ENCODE measurements around the gene EPM2AIP1.
"Not testable (repeated sequence)": the region's sequence is repeated elsewhere in the genome, so short reads cannot be mapped to it uniquely, and the experiment has no call there.

Gene EPM2AIP1

GRCh38 chr3:36991923-36992805 is 767 bp downstream of the EPM2AIP1 start:
- no peak for DNase-seq

GRCh38 chr3:36991147-36991546 is 1.8 kb downstream of the EPM2AIP1 start:
- DNase-seq = no peak

- no peak for DNase-seq
Observed at GRCh38 chr3:36989568-36989967, 3.4 kb downstream of the EPM2AIP1 start.

- no peak for DNase-seq
Observed at GRCh38 chr3:36989005-36989404, 3.9 kb downstream of the EPM2AIP1 start.

GRCh38 chr3:36988356-36988755 is 4.6 kb downstream of the EPM2AIP1 start:
- no peak for DNase-seq

GRCh38 chr3:36981006-36981405 is 11.9 kb downstream of the EPM2AIP1 start:
- no peak for DNase-seq

GRCh38 chr3:36973139-36973538 is 19.8 kb downstream of the EPM2AIP1 start:
- no peak for DNase-seq

- no peak for DNase-seq
Observed at GRCh38 chr3:36972163-36972562, 20.8 kb downstream of the EPM2AIP1 start.

- no peak for DNase-seq
Observed at GRCh38 chr3:36969540-36970432, 23.1 kb downstream of the EPM2AIP1 start.

GRCh38 chr3:36969085-36969484 is 23.8 kb downstream of the EPM2AIP1 start:
- no peak for DNase-seq

- no peak for DNase-seq
Observed at GRCh38 chr3:36965440-36965839, 27.5 kb downstream of the EPM2AIP1 start.

- DNase-seq = no peak
Observed at GRCh38 chr3:36964817-36965216, 28.1 kb downstream of the EPM2AIP1 start.

GRCh38 chr3:36964331-36964730 is 28.6 kb downstream of the EPM2AIP1 start:
- no peak for DNase-seq

- DNase-seq = not testable (repeated sequence)
Observed at GRCh38 chr3:36963008-36963407, 29.9 kb downstream of the EPM2AIP1 start.

GRCh38 chr3:36960502-36960901 is 32.4 kb downstream of the EPM2AIP1 start:
- no peak for DNase-seq

GRCh38 chr3:36959821-36960220 is 33.1 kb downstream of the EPM2AIP1 start:
- no peak for DNase-seq

GRCh38 chr3:36957862-36958686 is 34.9 kb downstream of the EPM2AIP1 start:
- no peak for DNase-seq

- no peak for DNase-seq
Observed at GRCh38 chr3:36957063-36957462, 35.9 kb downstream of the EPM2AIP1 start.

- no peak for DNase-seq
Observed at GRCh38 chr3:36956155-36956554, 36.8 kb downstream of the EPM2AIP1 start.

GRCh38 chr3:36954452-36955134 is 38.3 kb downstream of the EPM2AIP1 start:
- DNase-seq = no peak

- DNase-seq = not testable (repeated sequence)
Observed at GRCh38 chr3:36947814-36948213, 45.1 kb downstream of the EPM2AIP1 start.

GRCh38 chr3:36945333-36945980 is 47.5 kb downstream of the EPM2AIP1 start:
- DNase-seq = peak in 1 of 4 experiments; percentile 2
